Activated T-cell treated with anti-CD3 and anti-CD28 coated beads for 24 hours (primary cell): ENCODE measurements around the gene CCDC74B.
"Not testable (repeated sequence)": the region's sequence is repeated elsewhere in the genome, so short reads cannot be mapped to it uniquely, and the experiment has no call there.

ENCODE experiments used
- DNase-seq: peaks from one replicate; pipeline ENCODE4 v3.0.0-alpha.2; 2020; ENCODE audit warnings: low read depth

The CCDC74B gene

DNA sequence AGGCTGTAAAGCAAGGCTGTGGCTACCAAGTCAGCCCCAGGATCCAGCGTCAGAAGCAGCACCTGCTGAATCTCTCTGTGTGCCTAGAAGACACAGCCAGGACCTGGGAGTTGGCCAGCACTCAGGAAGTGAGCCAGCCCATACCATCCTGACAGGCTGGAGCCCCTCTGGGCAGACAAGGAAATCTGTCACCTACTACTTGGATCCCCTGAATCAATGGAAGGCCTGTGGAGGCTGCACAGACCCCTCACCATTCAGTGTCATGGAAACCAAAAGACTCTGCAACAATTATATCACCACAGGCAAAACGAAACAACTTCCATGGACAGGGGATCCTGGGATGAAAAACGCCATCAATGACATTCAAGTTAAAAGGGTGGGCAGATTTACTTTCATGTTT is 21.7 kb upstream of the CCDC74B start:
- DNase-seq = not testable (repeated sequence)

- DNase-seq = no peak
Measured at GRCh38 chr2:130165293-130166016, 20.5 kb upstream of the CCDC74B start.

DNA sequence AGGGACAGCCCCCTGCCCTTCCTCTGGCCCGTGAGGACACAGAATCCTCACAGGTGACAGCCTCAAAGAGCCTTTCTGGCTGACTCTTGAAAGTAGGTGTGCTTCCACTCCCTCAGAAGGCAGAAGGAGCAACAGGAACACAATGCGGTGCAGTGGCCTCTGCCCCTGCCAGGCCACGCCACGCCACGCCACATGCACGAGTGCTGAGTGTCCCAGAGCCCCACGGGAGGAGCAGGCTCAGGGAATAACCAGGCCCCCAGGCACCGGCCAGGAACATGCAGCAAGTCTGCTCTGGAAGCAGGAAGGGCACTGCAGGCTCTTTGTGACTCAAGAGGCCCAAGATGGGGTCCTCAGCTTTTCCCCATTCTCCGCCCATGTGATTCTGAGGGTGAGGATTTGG is 18.1 kb upstream of the CCDC74B start:
- no peak for DNase-seq

DNA sequence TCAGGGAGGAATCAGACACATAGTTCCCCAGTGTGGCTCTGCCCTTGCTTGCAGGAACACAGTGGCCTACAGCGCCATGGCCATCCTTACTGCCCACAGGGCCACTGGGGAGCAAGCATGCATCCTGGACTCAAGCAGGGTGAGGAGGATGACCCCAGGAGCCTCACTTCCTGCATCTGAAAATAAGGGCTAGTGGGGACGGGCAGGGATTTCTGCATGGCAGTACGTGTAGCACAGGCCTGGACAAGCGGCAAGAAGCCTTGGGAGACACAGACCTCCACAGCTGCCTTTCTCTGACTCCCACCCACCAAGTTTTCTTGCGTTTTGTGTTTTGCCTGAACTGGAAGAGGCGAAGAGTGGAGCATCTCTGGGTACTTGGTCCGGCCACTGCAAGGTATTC is 17.6 kb upstream of the CCDC74B start:
- DNase-seq = not testable (repeated sequence)

- DNase-seq = not testable (repeated sequence)
Measured at GRCh38 chr2:130160838-130161705, 16.2 kb upstream of the CCDC74B start.

DNA sequence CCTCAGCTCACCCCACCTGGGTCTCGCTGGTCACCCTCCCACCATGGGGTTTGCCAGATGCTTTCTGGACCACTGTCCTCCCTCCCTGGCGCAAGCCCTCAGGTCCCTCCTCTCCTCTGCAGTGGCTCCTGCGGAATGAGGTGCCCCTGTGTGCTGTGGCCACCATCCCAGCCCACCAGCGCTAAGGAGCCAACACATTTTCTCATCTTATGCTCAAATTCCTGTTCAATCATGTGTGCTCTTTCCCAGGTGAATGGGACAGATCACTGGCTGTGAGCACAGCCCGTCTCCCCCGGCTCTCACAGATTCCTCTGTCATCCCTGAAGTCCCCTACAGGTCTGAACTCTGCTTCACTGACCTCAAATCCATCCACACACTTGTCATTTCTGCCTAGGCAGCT is 15.2 kb upstream of the CCDC74B start:
- no peak for DNase-seq

- not testable (repeated sequence) for DNase-seq
Measured at GRCh38 chr2:130159376-130159775, 14.5 kb upstream of the CCDC74B start.

DNA sequence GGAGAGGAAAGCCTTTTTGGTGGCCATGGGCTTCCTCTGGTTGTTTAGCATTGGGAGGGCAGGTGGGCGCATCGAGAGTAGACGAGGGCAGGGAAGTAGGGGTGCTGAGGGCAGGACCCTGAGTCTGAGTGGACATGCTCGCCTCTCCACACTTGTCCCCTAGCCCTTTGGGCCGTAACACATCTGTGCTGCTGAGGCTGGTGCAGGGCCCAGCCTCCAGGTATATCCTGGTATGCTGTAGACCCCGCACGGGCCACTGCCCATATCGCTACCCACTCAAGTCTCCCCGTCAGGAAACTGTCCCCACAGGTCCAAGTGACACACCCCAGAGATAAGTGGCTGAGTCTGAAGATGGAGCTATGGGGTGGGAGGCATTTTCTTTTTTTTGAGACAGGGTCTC is 13.7 kb upstream of the CCDC74B start:
- DNase-seq = no peak

DNA sequence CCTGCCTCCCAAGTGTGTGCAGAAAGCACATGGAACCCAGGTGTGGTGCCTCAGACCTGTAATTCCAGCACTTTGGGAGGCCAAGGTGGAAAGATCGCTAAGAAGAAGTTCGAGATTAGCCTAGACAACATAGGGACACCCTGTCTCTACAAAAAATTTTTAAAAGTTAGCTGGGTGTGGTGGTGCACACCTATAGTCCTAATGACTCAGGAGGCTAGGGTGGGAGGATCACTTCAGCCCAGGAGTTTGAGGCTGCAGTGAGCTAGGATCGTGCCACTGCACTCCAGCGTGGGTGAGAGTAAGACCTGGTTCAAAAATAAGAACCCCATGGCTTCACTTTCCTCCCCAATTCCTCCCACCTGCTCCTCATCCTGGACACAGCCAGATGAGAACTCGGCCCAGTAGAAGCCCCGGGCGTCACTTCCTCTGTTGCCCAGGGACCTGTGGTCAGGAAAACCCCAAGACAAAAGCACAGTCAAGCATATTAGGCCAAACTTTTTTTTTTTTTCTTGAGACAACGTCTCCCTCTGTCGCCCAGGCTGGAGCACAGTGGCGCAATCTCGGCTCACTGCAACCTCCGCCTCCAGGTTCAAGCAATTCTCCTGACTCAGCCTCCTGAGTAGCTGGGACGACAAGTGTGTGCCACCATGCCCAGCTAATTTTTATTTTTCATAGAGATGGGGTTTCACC is 13.1 kb upstream of the CCDC74B start:
- not testable (repeated sequence) for DNase-seq

- DNase-seq = not testable (repeated sequence)
Measured at GRCh38 chr2:130157354-130157753, 12.4 kb upstream of the CCDC74B start.

- no peak for DNase-seq
Measured at GRCh38 chr2:130156624-130157004, 11.7 kb upstream of the CCDC74B start.

DNA sequence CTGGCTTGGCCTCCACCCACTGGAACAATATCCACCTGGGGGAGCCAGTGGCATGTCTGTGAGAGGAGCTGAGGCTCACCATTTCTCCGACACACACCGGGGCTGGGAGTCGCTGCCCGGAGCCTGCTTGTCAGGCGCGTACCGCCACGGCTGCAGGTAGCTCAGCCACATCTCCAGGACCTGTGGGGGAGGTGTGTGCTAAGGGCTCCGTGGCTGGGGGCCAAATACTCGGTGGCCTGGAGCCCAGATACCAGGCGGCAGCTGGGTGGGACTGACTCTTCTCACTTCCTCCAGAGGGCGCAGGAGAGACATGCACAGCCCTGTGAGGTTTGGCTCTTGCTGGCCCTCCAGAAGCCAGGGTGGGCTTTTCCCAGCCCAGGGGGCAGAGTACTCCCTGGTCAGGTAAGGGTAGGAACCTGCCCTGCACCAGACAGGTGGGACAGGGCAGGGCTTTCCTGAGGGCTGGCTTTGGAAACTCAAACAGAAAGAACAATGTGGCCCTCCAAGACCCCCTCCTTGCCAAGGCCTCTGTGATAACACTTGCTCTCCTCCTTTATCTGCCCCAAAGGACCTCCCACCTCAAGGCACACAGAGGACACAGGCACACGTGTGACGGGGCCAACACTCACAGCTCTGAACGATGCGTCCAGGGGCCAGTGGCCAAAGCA is 11.2 kb upstream of the CCDC74B start:
- DNase-seq = not testable (repeated sequence)

- no peak for DNase-seq
Measured at GRCh38 chr2:130154773-130155765, 10.2 kb upstream of the CCDC74B start.

DNA sequence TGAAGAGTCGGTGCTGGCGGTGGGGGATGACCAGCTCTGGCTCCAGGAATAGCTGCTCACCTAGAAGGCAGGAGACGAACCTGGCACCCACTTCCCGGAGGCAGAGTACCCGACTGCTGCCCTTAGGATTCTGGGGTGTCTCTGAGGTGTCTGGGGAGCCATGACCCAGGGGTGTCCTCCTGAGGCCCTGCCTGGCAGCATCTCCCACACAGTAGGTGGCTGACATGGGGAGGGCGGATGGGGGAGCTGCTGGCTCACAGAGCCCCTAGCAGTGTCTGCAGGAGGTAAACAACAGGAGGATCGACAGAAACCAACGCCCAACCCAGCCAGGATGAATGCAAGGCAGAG is 9.5 kb upstream of the CCDC74B start:
- DNase-seq = not testable (repeated sequence)

GRCh38 chr2:130153721-130154422 is 9.0 kb upstream of the CCDC74B start:
- DNase-seq = not testable (repeated sequence)

- no peak for DNase-seq
Measured at GRCh38 chr2:130152816-130153595, 8.1 kb upstream of the CCDC74B start.

- DNase-seq = not testable (repeated sequence)
Measured at GRCh38 chr2:130152136-130152815, 7.4 kb upstream of the CCDC74B start.

- not testable (repeated sequence) for DNase-seq
Measured at GRCh38 chr2:130151145-130151512, 6.2 kb upstream of the CCDC74B start.
